Pancreas (tissue), 10 donors: ENCODE measurements around the gene SCAI. TPM values are rescaled to one million over a fixed set of nuclear protein-coding genes. Genes with fewer than 3 reads are reported as not detected.

Source experiments
- ATAC-seq, 4 donors: fragments of 200-7000 bp; cut with Tn5 transposase; one replicate each; pipeline versions ENCODE4 v1.8.0 to v1.9.1; 2020; ENCODE audit warnings: mild to moderate bottlenecking in 4 of 4, moderate library complexity in 4 of 4
- DNase-seq, 6 donors: peaks; one replicate each; pipeline ENCODE4 v3.0.0-alpha.2; 2020
- FAIRE-seq: peaks from 2 replicates; lab custom pipeline; 2012; peaks lifted over from hg19 to GRCh38; lab: Jason Lieb, UNC
- H3K27ac ChIP-seq, 4 donors: fragments of 200-600 bp; sonication (generic); 1 replicate in 3 of 4; 2 replicates in 1 of 4; pipeline versions ENCODE4 v1.5.0 to v1.8.0; 2020
- H3K27me3 ChIP-seq, 4 donors: fragments of 200-600 bp; one replicate each; pipeline ENCODE4 v1.8.0; 2021
- H3K36me3 ChIP-seq, 3 donors: fragments of 200-600 bp; sonication (generic) in 1 of 3; one replicate each; pipeline versions ENCODE4 v1.5.0 to v1.8.0; 2020 to 2021
- H3K4me1 ChIP-seq, 3 donors: fragments of 200-600 bp; one replicate each; pipeline ENCODE4 v1.8.0; 2021
- H3K4me3 ChIP-seq, 4 donors: fragments of 200-600 bp; sonication (generic) in 2 of 4; one replicate each; pipeline versions ENCODE4 v1.5.0 to v1.8.0; 2020 to 2021
- H3K9me3 ChIP-seq, 4 donors: fragments of 200-600 bp; one replicate each; pipeline ENCODE4 v1.8.0; 2021
- CTCF ChIP-seq, 4 donors: fragments of 200-600 bp; sonication (generic) in 3 of 4; IDR thresholded peaks; one replicate each; pipeline versions ENCODE4 v1.5.0 to v1.8.0; 2021; ENCODE audit warnings: antibody characterized with exemption in 4 of 4
- WGBS, 2 donors: extraction: QIAGEN DNeasy Blood & Tissue Kit; methylation state at CpG; one replicate each; pipeline ENCODE4 v1.1.7; 2013; 5-methylcytosine and 5-hydroxymethylcytosine counted together
- intact Hi-C, 3 donors: fragments of 100-400 bp; cut with DNase I; formaldehyde crosslinking; loops; one replicate each; pipeline versions ENCODE4 v1.11.1 to v1.14.2; 2022
- polyA plus RNA-seq, 2 donors: library from polyadenylated mRNA; stranded (reverse); fragments of 200-250 nt; gene quantifications; one replicate each; pipeline ENCODE4 v1.2.3, GENCODE V29; 2013
- total RNA-seq, 6 donors: library from RNA; stranded (reverse); fragmentation: NEBNext Ultra II Directional in 4 of 6; extraction: Animal tissue kit (Norgen Biotek cat#: 25700) in 4 of 6; gene quantifications; one replicate each; pipeline versions ENCODE4 v1.2.1 to v1.2.4, GENCODE V29; 2021 to 2023
- donor health status: healthy with polysubstance abuse.
- donor health status: DM: no; HTN: no; CAD: no; lungs with moderate emphysema.
- donor health status: DM: no; HTN: no; CAD: no.
- donor health status: control.
- donor health status: control.
- donor health status: Bipolar disorder and iron deficiency.
- donor health status: DM: yes; HTN: yes; CAD: no.
- donor health status: DM: no; HTN: no; CAD: no.
- donor health status: DM: no; HTN: no; CAD: no.
- donor health status: DM: yes; HTN: yes; CAD: no.

Gene SCAI
- total and polyA plus RNA-seq, 8 donors = 1.6 to 6.8 (median 3.5) TPM

- Histone ChIP-seq H3K4me1 (no peaks in the 10 kb centered on the region), H3K4me3 (no peak overlapping the region), H3K27me3 (no peaks in the 10 kb centered on the region), H3K27ac (no peak overlapping the region), H3K9me3 (no peaks in the 10 kb centered on the region), H3K36me3 (peaks cover 0 to 42% (median 20%) of the 10 kb centered on the region in 3 donors)
- intact Hi-C loops = no loop called here
- DNase-seq (no peak), FAIRE-seq (no peak), ATAC-seq (peak in 1 of 4 donors; percentile 46)
- no peak for TF ChIP-seq CTCF (IDR thresholded peaks at IDR 0.05)
Measured at GRCh38 chr9:124894741-124895170, 248.6 kb downstream of the SCAI start.

GRCh38 chr9:124894035-124894740 lies 249.1 kb downstream of the SCAI start:
- intact Hi-C loops = no loop called here

More at GRCh38 chr9:124894035-124894740, 249.1 kb downstream of the SCAI start:
- Histone ChIP-seq H3K36me3 (peaks cover 0 to 40% (median 23%) of the 10 kb centered on the region in 3 donors), H3K9me3 (no peaks in the 10 kb centered on the region), H3K4me3 (no peak overlapping the region), H3K27ac (no peak overlapping the region), H3K4me1 (no peaks in the 10 kb centered on the region), H3K27me3 (no peaks in the 10 kb centered on the region)
- ATAC-seq (no peak), DNase-seq (no peak), FAIRE-seq (no peak)
- WGBS, 2 donors = 88 to 90% methylated on average over 9 of the region's 9 CpGs
- no peak for TF ChIP-seq CTCF (IDR thresholded peaks at IDR 0.05)

Other genes with a start within 250 kb of the SCAI start
- 10 to 100 TPM in 5 of 6 donors, 1 to 10 TPM in 1; 9.8 to 14.7 (median 11.1) TPM for gene GOLGA1, start 202.4 kb downstream of the SCAI start, total RNA-seq
- 10 to 100 TPM in 1 of 2 donors, 1 to 10 TPM in 1; 9.0 to 10.1 TPM for gene GOLGA1, start 202.4 kb downstream of the SCAI start, polyA plus RNA-seq
- 10 to 100 TPM; 16.9 to 26.7 (median 23.2) TPM for gene PPP6C, start 46.3 kb upstream of the SCAI start, total RNA-seq
- gene PPP6C, start 46.3 kb upstream of the SCAI start, polyA plus RNA-seq = 10 to 100 TPM in 1 of 2 donors, 1 to 10 TPM in 1; 9.4 to 18.7 TPM
- 1 to 10 TPM; 4.1 to 8.0 (median 7.5) TPM for gene RABEPK, start 57.0 kb upstream of the SCAI start, total RNA-seq
- 10 to 100 TPM in 1 of 2 donors, 1 to 10 TPM in 1; 8.1 to 13.8 TPM for gene RABEPK, start 57.0 kb upstream of the SCAI start, polyA plus RNA-seq
- 100 to 1,000 TPM; 111 to 248 (median 179) TPM for gene HSPA5, start 97.8 kb upstream of the SCAI start, total RNA-seq
- gene HSPA5, start 97.8 kb upstream of the SCAI start, polyA plus RNA-seq = 100 to 1,000 TPM in 1 of 2 donors, 10 to 100 TPM in 1; 50.2 to 158 TPM
- 10 to 100 TPM; 13.7 to 23.3 (median 16.8) TPM for gene GAPVD1, start 118.3 kb upstream of the SCAI start, total RNA-seq
- 1 to 10 TPM; 6.2 to 6.9 TPM for gene GAPVD1, start 118.3 kb upstream of the SCAI start, polyA plus RNA-seq